Natural killer cell (primary cell): ENCODE data around the gene ARMH4. TPM values are rescaled to one million over a fixed set of nuclear protein-coding genes. Genes with fewer than 3 reads are reported as not detected.

Source experiments
- ATAC-seq, 3 donors: fragments of 150-1000 bp in 2 of 3; fragments of 200-7000 bp in 1 of 3; cut with Tn5 transposase; 1 replicate in 1 of 3; 2 replicates in 2 of 3; pipeline ENCODE4 v1.10.0; 2021; ENCODE audit warnings: mild to moderate bottlenecking in 2 of 3, moderate library complexity in 2 of 3
- DNase-seq, 2 donors: peaks; one replicate each; pipeline versions ENCODE4 v3.0.0 to v3.0.0-alpha.2; 2013 to 2021; ENCODE audit warnings: mixed read lengths in 1 of 2
- H3K27ac ChIP-seq: one replicate; pipeline ENCODE4 v1.5.1; 2013; ENCODE audit warnings: mild to moderate bottlenecking, low read length
- H3K27me3 ChIP-seq: one replicate; pipeline ENCODE4 v1.6.1; 2013; ENCODE audit warnings: low read length; ENCODE audit not compliant: control insufficient read depth, insufficient read depth
- H3K36me3 ChIP-seq: one replicate; pipeline ENCODE4 v1.6.1; 2013; ENCODE audit warnings: low read length; ENCODE audit not compliant: control insufficient read depth, insufficient read depth
- H3K4me1 ChIP-seq: one replicate; pipeline ENCODE4 v1.6.1; 2013; ENCODE audit warnings: low read length; ENCODE audit not compliant: control insufficient read depth, insufficient read depth
- H3K4me3 ChIP-seq: one replicate; pipeline ENCODE4 v1.5.1; 2013; ENCODE audit warnings: low read length
- H3K9me3 ChIP-seq: one replicate; pipeline ENCODE4 v1.6.1; 2013; ENCODE audit warnings: low read length; ENCODE audit not compliant: control insufficient read depth, insufficient read depth
- H3K27ac Mint-ChIP-seq, 2 donors: one replicate each; pipeline ENCODE4 v1.8.0; 2022; ENCODE audit warnings: mild to moderate bottlenecking in 2 of 2, mixed read lengths in 2 of 2, moderate library complexity in 1 of 2
- H3K27me3 Mint-ChIP-seq, 2 donors: one replicate each; pipeline ENCODE4 v1.8.0; 2022; ENCODE audit warnings: low read depth in 2 of 2, mixed read lengths in 2 of 2
- H3K36me3 Mint-ChIP-seq: one replicate; pipeline ENCODE4 v1.8.0; 2022; ENCODE audit warnings: mixed read lengths
- H3K4me1 Mint-ChIP-seq, 2 donors: one replicate each; pipeline ENCODE4 v1.8.0; 2022; ENCODE audit warnings: mixed read lengths in 2 of 2
- H3K4me3 Mint-ChIP-seq: one replicate; pipeline ENCODE4 v1.8.0; 2022; ENCODE audit warnings: mild to moderate bottlenecking, moderate library complexity, mixed read lengths
- H3K9me3 Mint-ChIP-seq, 2 donors: one replicate each; pipeline ENCODE4 v1.8.0; 2022; ENCODE audit warnings: mixed read lengths in 2 of 2
- WGBS: methylation state at CpG from one replicate; pipeline ENCODE4 v1.1.7; 2013; ENCODE audit warnings: missing lambda C conversion rate; ENCODE audit not compliant: insufficient coverage; 5-methylcytosine and 5-hydroxymethylcytosine counted together
- intact Hi-C: fragments of 100-400 bp; cut with micrococcal nuclease; formaldehyde crosslinking; loops from one replicate; pipeline ENCODE4 v1.14.2; 2022
- total RNA-seq, 4 donors: library from RNA; stranded (reverse); fragments of 120-200 nt in 1 of 4; gene quantifications; one replicate each; pipeline versions ENCODE4 v1.2.3 to v1.2.4, GENCODE V29; 2013 to 2022
- TF ChIP-seq, protein P1 (sequence below): fragments of 200-600 bp; IDR thresholded peaks from one replicate; pipeline ENCODE4 v1.8.0; 2022; ENCODE audit warnings: antibody characterized with exemption

The ARMH4 gene
- total RNA-seq, 3 donors from 2014 or later (not counting 1 experiment from before 2014, with no cell fraction given), result 0.32 TPM; not detected in 2

- ATAC-seq, result no peak
- Mint-ChIP-seq H3K9me3 (peaks cover 0 to 2% of the 10 kb centered on the region in 2 donors), H3K27me3 (no peaks in the 10 kb centered on the region)
Observed at GRCh38 chr14:57981817-57982560, 170.0 kb downstream of the ARMH4 start.

DNA sequence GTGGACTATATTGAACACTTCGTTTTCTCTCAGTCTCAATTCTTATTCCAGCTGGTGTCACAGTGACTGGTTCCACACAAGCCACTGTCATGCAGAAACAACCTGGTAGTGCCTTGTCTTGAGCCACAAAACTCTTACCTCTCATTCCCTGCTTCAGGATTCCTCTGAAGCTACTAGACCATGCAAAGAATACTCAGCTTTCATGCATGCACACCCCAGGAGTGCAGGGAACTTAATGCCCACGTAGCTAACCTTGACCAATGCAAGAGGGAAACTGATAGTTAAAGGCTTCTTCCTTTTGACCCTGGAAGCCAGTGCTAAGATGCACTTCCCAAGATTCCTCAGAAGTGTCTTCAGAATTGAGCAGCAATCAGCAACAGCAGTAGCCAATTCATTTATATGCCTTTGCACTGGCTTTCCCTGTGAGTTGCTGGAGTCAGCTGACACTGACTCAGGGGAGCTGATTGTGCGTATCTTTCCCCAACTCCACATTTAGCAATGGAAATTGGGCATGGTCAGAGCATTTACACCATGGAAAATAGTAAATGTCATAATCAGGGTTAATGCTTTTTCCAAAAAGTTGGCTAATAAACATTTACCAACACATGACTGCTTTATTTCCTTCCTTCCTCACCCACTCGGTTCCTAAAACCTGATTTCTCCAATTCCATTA is 172.5 kb downstream of the ARMH4 start:
- no peaks in the 10 kb centered on the region for H3K27me3 ChIP-seq
- no peaks in the 10 kb centered on the region for H3K9me3 ChIP-seq
- H3K9me3 Mint-ChIP-seq, result peaks cover 0 to 5% of the 10 kb centered on the region in 2 donors
- no peak overlapping the region for H3K27ac ChIP-seq
- H3K27ac Mint-ChIP-seq, result no peak overlapping the region
- H3K4me1 ChIP-seq, result no peaks in the 10 kb centered on the region
- H3K27me3 Mint-ChIP-seq, result no peaks in the 10 kb centered on the region
- no peak overlapping the region for H3K4me3 ChIP-seq
- WGBS, result 59% methylated on average over 4 of the region's 4 CpGs
- TF ChIP-seq, protein P1, sequence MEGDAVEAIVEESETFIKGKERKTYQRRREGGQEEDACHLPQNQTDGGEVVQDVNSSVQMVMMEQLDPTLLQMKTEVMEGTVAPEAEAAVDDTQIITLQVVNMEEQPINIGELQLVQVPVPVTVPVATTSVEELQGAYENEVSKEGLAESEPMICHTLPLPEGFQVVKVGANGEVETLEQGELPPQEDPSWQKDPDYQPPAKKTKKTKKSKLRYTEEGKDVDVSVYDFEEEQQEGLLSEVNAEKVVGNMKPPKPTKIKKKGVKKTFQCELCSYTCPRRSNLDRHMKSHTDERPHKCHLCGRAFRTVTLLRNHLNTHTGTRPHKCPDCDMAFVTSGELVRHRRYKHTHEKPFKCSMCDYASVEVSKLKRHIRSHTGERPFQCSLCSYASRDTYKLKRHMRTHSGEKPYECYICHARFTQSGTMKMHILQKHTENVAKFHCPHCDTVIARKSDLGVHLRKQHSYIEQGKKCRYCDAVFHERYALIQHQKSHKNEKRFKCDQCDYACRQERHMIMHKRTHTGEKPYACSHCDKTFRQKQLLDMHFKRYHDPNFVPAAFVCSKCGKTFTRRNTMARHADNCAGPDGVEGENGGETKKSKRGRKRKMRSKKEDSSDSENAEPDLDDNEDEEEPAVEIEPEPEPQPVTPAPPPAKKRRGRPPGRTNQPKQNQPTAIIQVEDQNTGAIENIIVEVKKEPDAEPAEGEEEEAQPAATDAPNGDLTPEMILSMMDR, result no peak
- H3K4me3 Mint-ChIP-seq, result no peak overlapping the region
- DNase-seq (no peak), ATAC-seq (no peak)
- H3K36me3 ChIP-seq, result no peaks in the 10 kb centered on the region
- no peaks in the 10 kb centered on the region for H3K4me1 Mint-ChIP-seq
- H3K36me3 Mint-ChIP-seq, result no peaks in the 10 kb centered on the region
- intact Hi-C loops, result no loop called here

More at GRCh38 chr14:57981817-57982560, 170.0 kb downstream of the ARMH4 start:
- WGBS, result 86% methylated on average over 11 of the region's 12 CpGs
- H3K27ac Mint-ChIP-seq, result no peak overlapping the region
- no peak for DNase-seq
- no peaks in the 10 kb centered on the region for H3K9me3 ChIP-seq
- no peak overlapping the region for H3K27ac ChIP-seq
- no peaks in the 10 kb centered on the region for H3K4me1 ChIP-seq
- intact Hi-C loops, result no loop called here
- no peak overlapping the region for H3K4me3 Mint-ChIP-seq
- H3K4me1 Mint-ChIP-seq, result no peaks in the 10 kb centered on the region
- no peaks in the 10 kb centered on the region for H3K27me3 ChIP-seq
- no peaks in the 10 kb centered on the region for H3K36me3 Mint-ChIP-seq
- TF ChIP-seq, protein P1, result no peak
- no peaks in the 10 kb centered on the region for H3K36me3 ChIP-seq
- no peak overlapping the region for H3K4me3 ChIP-seq

DNA sequence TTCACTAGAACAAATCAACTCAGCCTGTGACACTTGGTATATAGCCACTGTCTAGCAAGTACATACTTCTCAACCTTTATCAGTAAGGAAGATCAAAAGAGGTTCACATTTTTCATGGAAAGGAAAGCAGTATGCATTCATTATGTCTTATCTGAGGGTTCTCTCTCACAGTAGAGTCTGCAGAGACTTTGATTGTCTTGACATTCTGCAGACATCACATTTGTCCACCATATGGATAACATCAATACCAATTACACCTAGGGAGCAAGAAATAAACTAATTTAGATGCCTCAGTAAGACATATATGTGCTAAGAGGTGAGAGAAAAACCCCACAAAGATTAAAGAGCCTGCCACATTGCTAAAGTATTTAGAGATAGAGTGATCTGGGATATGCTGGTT is 175.3 kb downstream of the ARMH4 start:
- Mint-ChIP-seq H3K36me3 (no peaks in the 10 kb centered on the region), H3K4me1 (no peaks in the 10 kb centered on the region), H3K4me3 (no peak overlapping the region), H3K9me3 (peaks cover 0 to 5% of the 10 kb centered on the region in 2 donors), H3K27ac (no peak overlapping the region), H3K27me3 (peaks cover 0 to 5% of the 10 kb centered on the region in 2 donors)
- no peak overlapping the region for H3K27ac ChIP-seq
- H3K36me3 ChIP-seq, result no peaks in the 10 kb centered on the region
- H3K4me3 ChIP-seq, result no peak overlapping the region
- H3K27me3 ChIP-seq, result no peaks in the 10 kb centered on the region
- no peaks in the 10 kb centered on the region for H3K9me3 ChIP-seq
- TF ChIP-seq, protein P1, result no peak
- ATAC-seq (no peak), DNase-seq (no peak)
- no peaks in the 10 kb centered on the region for H3K4me1 ChIP-seq
- intact Hi-C loops, result no loop called here
